Karpas-422 (cell line): ENCODE measurements around the gene CCNY. TPM values are rescaled to one million over a fixed set of nuclear protein-coding genes. Genes with fewer than 3 reads are reported as not detected.
"Not testable (repeated sequence)": the region's sequence is repeated elsewhere in the genome, so short reads cannot be mapped to it uniquely, and the experiment has no call there.

Experiments used
- DNase-seq: peaks from one replicate; pipeline ENCODE4 v3.0.0-alpha.2; 2015
- H2AFZ ChIP-seq: fragments of 200-600 bp; sonication (generic); 2 replicates; pipeline ENCODE4 v1.6.1; 2014; ENCODE audit warnings: antibody characterized with exemption, low read length, mixed read lengths
- H3K27ac ChIP-seq: fragments of 200-600 bp; sonication (generic); 2 replicates; pipeline ENCODE4 v1.5.1; 2014; ENCODE audit warnings: mild to moderate bottlenecking, low read length, moderate library complexity
- H3K27me3 ChIP-seq: fragments of 200-600 bp; sonication (generic); 2 replicates; pipeline ENCODE4 v1.6.1; 2014; ENCODE audit warnings: low read length, mixed read lengths
- H3K36me3 ChIP-seq: fragments of 200-600 bp; sonication (generic); 2 replicates; pipeline ENCODE4 v1.6.1; 2014; ENCODE audit warnings: low read length, mixed read lengths; ENCODE audit not compliant: insufficient read depth
- H3K4me1 ChIP-seq: fragments of 200-600 bp; sonication (generic); 2 replicates; pipeline ENCODE4 v1.6.1; 2014; ENCODE audit warnings: mild to moderate bottlenecking, low read length, mixed read lengths
- H3K4me2 ChIP-seq: fragments of 200-600 bp; sonication (generic); 2 replicates; pipeline ENCODE4 v1.6.1; 2014; ENCODE audit warnings: low read length, low read depth, mild to moderate bottlenecking; ENCODE audit not compliant: poor library complexity, severe bottlenecking
- H3K4me3 ChIP-seq: fragments of 200-600 bp; sonication (generic); 2 replicates; pipeline ENCODE4 v1.5.1; 2014; ENCODE audit warnings: mild to moderate bottlenecking, antibody characterized with exemption, low read length, mixed read lengths
- H3K79me2 ChIP-seq: fragments of 200-600 bp; sonication (generic); 2 replicates; pipeline ENCODE4 v1.6.1; 2014; ENCODE audit warnings: mild to moderate bottlenecking, low read length, mixed read lengths
- H3K9ac ChIP-seq: fragments of 200-600 bp; sonication (generic); 2 replicates; pipeline ENCODE4 v1.6.0; 2014; ENCODE audit warnings: low read length
- H3K9me2 ChIP-seq: fragments of 200-600 bp; sonication (generic), shearing (Covaris generic); replicated peaks from 2 replicates; pipeline ENCODE4 v1.6.0; 2014; ENCODE audit warnings: mild to moderate bottlenecking, low read length, moderate library complexity; ENCODE audit not compliant: insufficient read depth
- H3K9me3 ChIP-seq: fragments of 300-700, 200-600 bp; sonication (generic); 2 replicates; pipeline ENCODE4 v1.6.1; 2014; ENCODE audit warnings: low read length, mixed read lengths
- H4K20me1 ChIP-seq: fragments of 200-600 bp; sonication (generic); 2 replicates; pipeline ENCODE4 v1.6.1; 2014; ENCODE audit warnings: mild to moderate bottlenecking, antibody characterized with exemption, low read length, low read depth; ENCODE audit not compliant: insufficient read depth
- total RNA-seq: library from RNA; depleted of rRNA; stranded (reverse); fragments of >200 nt; shearing (Covaris generic); gene quantifications from 2 replicates; pipeline ENCODE4 v1.2.3, GENCODE V29; 2014; ENCODE audit warnings: low replicate concordance

Gene CCNY
- total RNA-seq, 1 experiment from 2014 or later = 19.4 TPM

GRCh38 chr10:35506741-35507140 lies 170.4 kb downstream of the CCNY start:
- Histone ChIP-seq H4K20me1 (peaks cover 21% of the 10 kb centered on the region; the same call in 1 of the 2 replicates), H3K27ac (no peak overlapping the region)
- no peak for DNase-seq

GRCh38 chr10:35507519-35508109 lies 171.3 kb downstream of the CCNY start:
- Histone ChIP-seq H3K4me1 (peaks cover 10% of the 10 kb centered on the region), H3K27ac (no peak overlapping the region), H3K27me3 (no peaks in the 10 kb centered on the region), H3K79me2 (no peaks in the 10 kb centered on the region), H3K9me3 (no peaks in the 10 kb centered on the region), H3K4me2 (no peak overlapping the region), H3K36me3 (no peaks in the 10 kb centered on the region), H3K9ac (no peak overlapping the region), H3K9me2 (no peaks in the 10 kb centered on the region), H2AFZ (no peak overlapping the region), H4K20me1 (peaks cover 25% of the 10 kb centered on the region; the same call in 1 of the 2 replicates), H3K4me3 (no peak overlapping the region)
- no peak for DNase-seq

More at GRCh38 chr10:35506741-35507140, 170.4 kb downstream of the CCNY start:
- H3K9me3 ChIP-seq = no peaks in the 10 kb centered on the region
- H3K4me3 ChIP-seq = no peak overlapping the region
- no peak overlapping the region for H3K4me2 ChIP-seq
- no peak overlapping the region for H3K9ac ChIP-seq
- H3K4me1 ChIP-seq = peaks cover 4% of the 10 kb centered on the region
- H2AFZ ChIP-seq = no peak overlapping the region
- H3K79me2 ChIP-seq = no peaks in the 10 kb centered on the region
- H3K9me2 ChIP-seq = no peaks in the 10 kb centered on the region
- no peaks in the 10 kb centered on the region for H3K36me3 ChIP-seq
- no peaks in the 10 kb centered on the region for H3K27me3 ChIP-seq

GRCh38 chr10:35508647-35509046 lies 172.3 kb downstream of the CCNY start:
- Histone ChIP-seq H3K4me1 (peaks cover 10% of the 10 kb centered on the region), H4K20me1 (peaks cover 30% of the 10 kb centered on the region; the same call in 1 of the 2 replicates), H2AFZ (no peak overlapping the region)

GRCh38 chr10:35510891-35511290 lies 174.6 kb downstream of the CCNY start:
- H3K9me2 ChIP-seq = no peaks in the 10 kb centered on the region
- no peaks in the 10 kb centered on the region for H3K36me3 ChIP-seq
- H3K79me2 ChIP-seq = no peaks in the 10 kb centered on the region
- peaks cover 10% of the 10 kb centered on the region for H3K4me1 ChIP-seq
- H3K9me3 ChIP-seq = no peaks in the 10 kb centered on the region
- H4K20me1 ChIP-seq = peaks cover 43% of the 10 kb centered on the region
- H3K4me2 ChIP-seq = no peak overlapping the region
- no peak overlapping the region for H3K27ac ChIP-seq
- H3K9ac ChIP-seq = no peak overlapping the region
- no peak overlapping the region for H3K4me3 ChIP-seq
- no peak for DNase-seq
- H3K27me3 ChIP-seq = no peaks in the 10 kb centered on the region
- H2AFZ ChIP-seq = no peak overlapping the region

More at GRCh38 chr10:35508647-35509046, 172.3 kb downstream of the CCNY start:
- Histone ChIP-seq H3K9ac (no peak overlapping the region), H3K9me2 (no peaks in the 10 kb centered on the region), H3K27ac (no peak overlapping the region), H3K27me3 (no peaks in the 10 kb centered on the region), H3K4me2 (no peak overlapping the region), H3K4me3 (no peak overlapping the region), H3K9me3 (no peaks in the 10 kb centered on the region), H3K36me3 (no peaks in the 10 kb centered on the region), H3K79me2 (no peaks in the 10 kb centered on the region)
- DNase-seq = no peak

- Histone ChIP-seq H3K79me2 (no peaks in the 10 kb centered on the region), H3K4me2 (no peak overlapping the region), H3K27me3 (no peaks in the 10 kb centered on the region), H3K4me3 (no peak overlapping the region), H4K20me1 (peaks cover 42% of the 10 kb centered on the region), H3K36me3 (no peaks in the 10 kb centered on the region), H3K9ac (no peak overlapping the region), H3K27ac (no peak overlapping the region), H3K9me3 (no peaks in the 10 kb centered on the region), H3K4me1 (peaks cover 10% of the 10 kb centered on the region), H2AFZ (no peak overlapping the region), H3K9me2 (no peaks in the 10 kb centered on the region)
- no peak for DNase-seq
Observed at GRCh38 chr10:35511647-35512046, 175.3 kb downstream of the CCNY start.

- no peaks in the 10 kb centered on the region for H3K79me2 ChIP-seq
- no peak for DNase-seq
- H2AFZ ChIP-seq = no peak overlapping the region
- no peak overlapping the region for H3K4me3 ChIP-seq
- peaks cover 36% of the 10 kb centered on the region for H4K20me1 ChIP-seq
- no peaks in the 10 kb centered on the region for H3K36me3 ChIP-seq
- no peak overlapping the region for H3K4me2 ChIP-seq
- no peaks in the 10 kb centered on the region for H3K27me3 ChIP-seq
- H3K4me1 ChIP-seq = peaks cover 19% of the 10 kb centered on the region
- no peak overlapping the region for H3K27ac ChIP-seq
- H3K9ac ChIP-seq = no peak overlapping the region
- no peaks in the 10 kb centered on the region for H3K9me3 ChIP-seq
- no peaks in the 10 kb centered on the region for H3K9me2 ChIP-seq
Observed at GRCh38 chr10:35516102-35516670, 179.9 kb downstream of the CCNY start.

GRCh38 chr10:35517431-35518181 lies 181.3 kb downstream of the CCNY start:
- no peaks in the 10 kb centered on the region for H3K79me2 ChIP-seq
- H3K4me1 ChIP-seq = peaks cover 13% of the 10 kb centered on the region
- peaks cover 28% of the 10 kb centered on the region for H4K20me1 ChIP-seq
- no peaks in the 10 kb centered on the region for H3K36me3 ChIP-seq
- H3K27ac ChIP-seq = no peak overlapping the region
- H2AFZ ChIP-seq = no peak overlapping the region
- no peak overlapping the region for H3K4me3 ChIP-seq
- no peaks in the 10 kb centered on the region for H3K27me3 ChIP-seq
- DNase-seq = no peak
- H3K9ac ChIP-seq = no peak overlapping the region
- no peaks in the 10 kb centered on the region for H3K9me2 ChIP-seq
- no peaks in the 10 kb centered on the region for H3K9me3 ChIP-seq
- no peak overlapping the region for H3K4me2 ChIP-seq

- not testable (repeated sequence) for H3K36me3 ChIP-seq, H3K4me3 ChIP-seq, H3K27ac ChIP-seq, DNase-seq, H3K27me3 ChIP-seq, H2AFZ ChIP-seq, H3K9me3 ChIP-seq, H3K79me2 ChIP-seq, H3K9ac ChIP-seq, H3K4me2 ChIP-seq, H3K9me2 ChIP-seq
- peaks cover 14% of the 10 kb centered on the region for H3K4me1 ChIP-seq
- H4K20me1 ChIP-seq = peaks cover 28% of the 10 kb centered on the region
Observed at GRCh38 chr10:35518187-35518586, 181.9 kb downstream of the CCNY start.
